KMS-11 (cell line): ENCODE results near the gene CYP2J2.

ENCODE experiments used
- H2AFZ ChIP-seq: fragments of 200-600 bp; sonication (generic); 2 replicates; pipeline ENCODE4 v1.6.1; 2016; ENCODE audit warnings: antibody characterized with exemption, mixed run types, low read depth
- H3K27ac ChIP-seq: fragments of 200-600 bp; sonication (generic); 2 replicates; pipeline ENCODE4 v1.6.1; 2016; ENCODE audit warnings: mild to moderate bottlenecking, mixed run types
- H3K27me3 ChIP-seq: fragments of 200-600 bp; sonication (generic); 2 replicates; pipeline ENCODE4 v1.6.1; 2017; ENCODE audit warnings: mild to moderate bottlenecking, low read depth, mixed run types, moderate library complexity; ENCODE audit not compliant: insufficient read depth
- H3K36me3 ChIP-seq: fragments of 200-600 bp; sonication (generic); 2 replicates; pipeline ENCODE4 v1.6.1; 2017; ENCODE audit warnings: mild to moderate bottlenecking, mixed run types; ENCODE audit not compliant: insufficient read depth
- H3K4me1 ChIP-seq: fragments of 200-600 bp; sonication (generic); 2 replicates; pipeline ENCODE4 v1.6.1; 2016; ENCODE audit warnings: mild to moderate bottlenecking, low read depth, mixed run types; ENCODE audit not compliant: poor library complexity, severe bottlenecking
- H3K4me2 ChIP-seq: fragments of 200-600 bp; sonication (generic); 2 replicates; pipeline ENCODE4 v1.7.0; 2016; ENCODE audit warnings: mild to moderate bottlenecking, mixed run types
- H3K4me3 ChIP-seq: fragments of 200-600 bp; sonication (generic); IDR thresholded peaks from 2 replicates; pipeline ENCODE4 v1.6.1; 2017; ENCODE audit warnings: low read depth, low read length, mixed read lengths; ENCODE audit not compliant: insufficient read depth
- H3K79me2 ChIP-seq: fragments of 200-600 bp; sonication (generic); 2 replicates; pipeline ENCODE4 v1.6.1; 2016; ENCODE audit warnings: low read depth, mixed run types; ENCODE audit not compliant: insufficient read depth
- H3K9ac ChIP-seq: fragments of 200-600 bp; sonication (generic); 2 replicates; pipeline ENCODE4 v1.6.1; 2016; ENCODE audit warnings: mild to moderate bottlenecking, mixed run types
- H4K20me1 ChIP-seq: fragments of 200-600 bp; sonication (generic); 2 replicates; pipeline ENCODE4 v1.6.1; 2016; ENCODE audit warnings: mild to moderate bottlenecking, mixed run types; ENCODE audit not compliant: insufficient read depth
- CTCF ChIP-seq: fragments of 200-600 bp; sonication (generic); conservative IDR thresholded peaks from 2 replicates; pipeline ENCODE4 v1.6.1; 2017; ENCODE audit warnings: low read depth, mild to moderate bottlenecking, antibody characterized with exemption, low read length, moderate library complexity, mixed read lengths

CYP2J2 gene

DNA sequence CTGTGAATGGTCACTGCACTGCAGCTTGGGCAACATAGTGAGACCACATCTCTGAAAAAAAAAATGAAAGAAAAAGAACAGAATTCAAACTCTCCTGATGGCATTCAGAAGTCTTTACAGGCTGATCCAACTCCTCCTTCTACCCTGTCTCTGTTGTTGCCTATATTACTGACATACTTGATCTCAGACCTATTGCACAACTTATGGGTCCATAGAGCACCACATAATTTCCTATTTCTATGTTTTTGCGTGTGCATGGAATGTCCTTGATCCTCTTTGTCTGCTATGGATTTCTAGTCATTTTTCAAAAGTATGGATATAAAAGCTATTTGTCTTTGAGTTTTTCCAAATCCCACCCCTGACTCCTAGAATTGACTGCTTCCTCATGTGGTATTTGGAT lies 22.4 kb upstream of the CYP2J2 start:
- Histone ChIP-seq H3K27me3 (no peaks in the 10 kb centered on the region), H3K4me2 (no peak overlapping the region)

GRCh38 chr1:59947047-59947938 lies 20.7 kb upstream of the CYP2J2 start:
- Histone ChIP-seq H3K79me2 (no peaks in the 10 kb centered on the region), H3K9ac (no peak overlapping the region), H3K4me1 (peaks cover 5% of the 10 kb centered on the region), H3K27ac (no peak overlapping the region), H2AFZ (peak overlapping the region; percentile 2; the same call in 1 of the 2 replicates), H3K27me3 (no peaks in the 10 kb centered on the region), H3K4me2 (no peak overlapping the region), H4K20me1 (no peaks in the 10 kb centered on the region), H3K36me3 (no peaks in the 10 kb centered on the region), H3K4me3 (no peak overlapping the region)
- TF ChIP-seq CTCF = peak; percentile 99

More for the DNA sequence above, 22.4 kb upstream of the CYP2J2 start:
- no peaks in the 10 kb centered on the region for H4K20me1 ChIP-seq
- no peak overlapping the region for H2AFZ ChIP-seq
- no peak for TF ChIP-seq CTCF
- no peak overlapping the region for H3K9ac ChIP-seq
- no peaks in the 10 kb centered on the region for H3K36me3 ChIP-seq
- H3K4me3 ChIP-seq = no peak overlapping the region
- no peaks in the 10 kb centered on the region for H3K79me2 ChIP-seq
- peaks cover 5% of the 10 kb centered on the region for H3K4me1 ChIP-seq
- no peak overlapping the region for H3K27ac ChIP-seq

GRCh38 chr1:59945790-59946189 lies 19.2 kb upstream of the CYP2J2 start:
- Histone ChIP-seq H2AFZ (no peak overlapping the region), H3K9ac (no peak overlapping the region), H3K27ac (no peak overlapping the region), H4K20me1 (no peaks in the 10 kb centered on the region), H3K4me1 (peaks cover 5% of the 10 kb centered on the region), H3K79me2 (no peaks in the 10 kb centered on the region), H3K27me3 (no peaks in the 10 kb centered on the region), H3K4me2 (no peak overlapping the region), H3K36me3 (no peaks in the 10 kb centered on the region), H3K4me3 (no peak overlapping the region)
- TF ChIP-seq CTCF = no peak

GRCh38 chr1:59939393-59939792 lies 12.8 kb upstream of the CYP2J2 start:
- Histone ChIP-seq H3K4me2 (no peak overlapping the region), H2AFZ (no peak overlapping the region), H3K4me1 (no peaks in the 10 kb centered on the region), H3K4me3 (no peak overlapping the region), H3K9ac (no peak overlapping the region), H3K27me3 (no peaks in the 10 kb centered on the region), H3K79me2 (no peaks in the 10 kb centered on the region), H4K20me1 (no peaks in the 10 kb centered on the region), H3K36me3 (no peaks in the 10 kb centered on the region), H3K27ac (no peak overlapping the region)
- no peak for TF ChIP-seq CTCF
